ENCODE measurements around the gene ISOC2. TPM values are rescaled to one million over a fixed set of nuclear protein-coding genes. Genes with fewer than 3 reads are reported as not detected.
"Not testable (repeated sequence)": the region's sequence is repeated elsewhere in the genome, so short reads cannot be mapped to it uniquely, and the experiment has no call there.

The ISOC2 gene
- total RNA-seq, 1 donor, result 41.3 TPM

DNA sequence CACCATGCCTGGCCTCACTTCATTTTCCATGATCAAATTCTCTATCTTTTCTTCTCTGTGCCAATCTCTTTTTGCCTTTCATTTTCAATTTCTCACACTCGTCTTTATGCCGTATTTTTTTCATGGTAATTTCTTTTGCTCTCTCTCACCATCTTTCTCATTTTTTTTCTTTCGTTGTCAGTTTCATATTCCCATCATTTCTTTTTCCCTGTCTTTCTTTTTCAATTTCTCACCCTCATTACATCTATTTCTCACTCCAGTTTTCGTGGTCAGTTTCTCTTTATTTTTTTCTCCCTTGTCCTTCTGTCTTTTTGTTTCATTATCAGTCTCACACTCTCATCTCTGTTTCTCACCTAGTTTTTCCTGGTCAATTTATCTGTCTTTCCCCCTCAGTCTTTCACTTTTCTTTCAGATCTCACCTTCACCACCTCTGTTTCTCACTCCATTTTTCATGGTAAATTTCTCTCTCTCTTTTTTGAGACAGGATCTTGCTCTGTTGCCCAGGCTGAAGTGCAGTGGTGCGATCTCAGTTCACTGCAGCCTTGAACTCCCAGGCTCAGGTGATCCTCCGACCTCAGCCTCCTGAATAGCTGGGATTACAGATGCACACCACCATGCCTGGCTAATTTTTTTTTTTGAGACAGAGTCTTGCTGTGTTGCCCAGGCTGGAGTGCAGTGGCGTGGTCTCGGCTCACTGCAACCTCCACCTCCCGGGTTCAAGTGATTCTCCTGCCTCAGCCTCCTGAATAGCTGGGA lies 40.9 kb upstream of the ISOC2 start:
- TF ChIP-seq CTCF (IDR thresholded peaks at IDR 0.05; ENCODE audit: insufficient read depth, low read length), result no peak
- no peak for DNase-seq (ENCODE audit: low read depth)
- no peak overlapping the region for H3K4me3 ChIP-seq (ENCODE audit: low read depth, low read length)

DNA sequence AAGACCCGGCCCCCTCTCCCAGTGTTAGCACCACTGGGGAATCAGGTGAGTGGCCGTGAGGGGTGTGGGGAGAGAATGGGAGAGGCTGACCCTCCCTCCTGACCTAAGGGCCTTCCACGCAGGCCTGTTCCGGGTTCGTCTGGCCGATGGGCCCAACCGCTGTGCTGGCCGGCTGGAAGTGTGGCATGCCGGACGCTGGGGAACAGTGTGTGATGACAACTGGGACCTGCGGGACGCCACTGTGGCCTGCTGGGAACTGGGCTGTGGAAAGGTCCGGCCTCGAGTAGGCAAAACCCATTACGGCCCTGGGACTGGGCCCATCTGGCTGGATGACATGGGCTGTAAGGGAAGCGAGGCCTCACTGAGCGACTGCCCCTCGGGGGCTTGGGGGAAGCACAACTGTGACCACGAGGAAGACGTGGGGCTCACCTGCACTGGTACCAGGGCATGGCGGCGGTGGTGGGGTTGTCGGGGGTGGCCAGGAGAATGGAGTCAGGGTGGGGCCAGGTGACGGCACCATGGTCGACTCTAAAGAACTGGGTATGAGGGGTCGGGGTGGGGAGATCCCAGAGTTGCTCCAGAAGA lies 39.0 kb upstream of the ISOC2 start:
- DNase-seq (ENCODE audit: low read depth), result no peak
- no peak overlapping the region for H3K4me3 ChIP-seq (ENCODE audit: low read depth, low read length)
- no peak for TF ChIP-seq CTCF (IDR thresholded peaks at IDR 0.05; ENCODE audit: insufficient read depth, low read length)

DNA sequence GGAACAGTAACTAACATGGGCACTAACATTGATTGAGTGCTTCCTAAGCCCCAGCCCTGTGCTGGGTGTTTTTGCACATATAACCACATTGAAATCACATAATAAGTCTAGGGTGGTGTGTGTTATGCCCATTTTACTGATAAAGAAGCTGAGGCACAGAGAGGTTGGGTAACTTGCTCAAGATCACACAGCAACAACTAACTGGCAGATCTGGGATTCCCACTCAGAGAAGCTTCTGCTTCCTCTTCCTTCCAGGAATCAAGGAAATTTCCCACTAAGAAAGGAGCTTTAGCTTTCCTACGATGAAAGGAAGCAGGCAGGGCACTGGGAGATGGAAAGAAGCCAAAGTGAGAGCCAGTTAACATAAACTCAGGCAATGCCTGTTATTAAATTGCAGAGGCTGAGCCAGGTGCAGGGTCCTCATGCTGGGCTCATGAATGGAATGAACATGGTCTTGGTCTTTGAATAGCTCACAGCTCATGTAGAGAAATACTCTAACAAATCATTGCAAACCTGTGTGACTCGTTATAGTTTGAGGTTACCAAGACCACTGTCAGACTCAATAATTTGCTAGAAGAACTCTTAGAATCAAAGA lies 36.9 kb upstream of the ISOC2 start:
- H3K4me3 ChIP-seq (ENCODE audit: low read depth, low read length), result no peak overlapping the region
- no peak for DNase-seq (ENCODE audit: low read depth)
- TF ChIP-seq CTCF (IDR thresholded peaks at IDR 0.05; ENCODE audit: insufficient read depth, low read length), result no peak

DNA sequence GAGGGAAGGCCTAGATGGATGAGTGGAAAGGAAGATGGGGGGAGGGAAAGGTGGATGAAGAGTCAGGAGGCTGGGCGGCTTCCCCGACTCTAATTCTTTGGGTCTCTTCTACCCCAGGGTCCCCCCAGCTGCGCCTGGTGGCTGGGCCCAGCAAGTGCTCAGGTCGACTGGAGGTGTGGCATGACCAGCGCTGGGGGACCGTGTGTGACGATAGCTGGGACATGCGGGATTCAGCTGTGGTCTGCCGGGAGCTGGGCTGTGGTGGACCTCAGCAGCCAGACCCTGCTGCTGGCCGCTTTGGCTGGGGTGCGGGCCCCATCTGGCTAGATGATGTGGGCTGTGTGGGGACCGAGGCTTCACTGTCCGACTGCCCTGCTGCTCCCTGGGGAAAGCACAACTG lies 36.3 kb upstream of the ISOC2 start:
- no peak for DNase-seq (ENCODE audit: low read depth)
- TF ChIP-seq CTCF (IDR thresholded peaks at IDR 0.05; ENCODE audit: insufficient read depth, low read length), result no peak
- H3K4me3 ChIP-seq (ENCODE audit: low read depth, low read length), result no peak overlapping the region

- H3K4me3 ChIP-seq (ENCODE audit: low read depth, low read length), result not testable (repeated sequence)
These were observed 35.4 kb upstream of the ISOC2 start for GRCh38 chr19:55496820-55497219.

GRCh38 chr19:55495646-55496349 lies 34.4 kb upstream of the ISOC2 start:
- H3K4me3 ChIP-seq (ENCODE audit: low read depth, low read length), result no peak overlapping the region
- TF ChIP-seq CTCF (IDR thresholded peaks at IDR 0.05; ENCODE audit: insufficient read depth, low read length), result no peak
- no peak for DNase-seq (ENCODE audit: low read depth)

More at GRCh38 chr19:55496820-55497219, 35.4 kb upstream of the ISOC2 start:
- not testable (repeated sequence) for DNase-seq (ENCODE audit: low read depth)
